KMS-11 (cell line): ENCODE data around the gene GPX2.
A peak's percentile ranks its signal among the peaks of the same experiment; 100 is the strongest.

Experiments used
- H2AFZ ChIP-seq: fragments of 200-600 bp; sonication (generic); 2 replicates; pipeline ENCODE4 v1.6.1; 2016; ENCODE audit warnings: antibody characterized with exemption, mixed run types, low read depth
- H3K27ac ChIP-seq: fragments of 200-600 bp; sonication (generic); 2 replicates; pipeline ENCODE4 v1.6.1; 2016; ENCODE audit warnings: mild to moderate bottlenecking, mixed run types
- H3K27me3 ChIP-seq: fragments of 200-600 bp; sonication (generic); 2 replicates; pipeline ENCODE4 v1.6.1; 2017; ENCODE audit warnings: mild to moderate bottlenecking, low read depth, mixed run types, moderate library complexity; ENCODE audit not compliant: insufficient read depth
- H3K36me3 ChIP-seq: fragments of 200-600 bp; sonication (generic); 2 replicates; pipeline ENCODE4 v1.6.1; 2017; ENCODE audit warnings: mild to moderate bottlenecking, mixed run types; ENCODE audit not compliant: insufficient read depth
- H3K4me1 ChIP-seq: fragments of 200-600 bp; sonication (generic); 2 replicates; pipeline ENCODE4 v1.6.1; 2016; ENCODE audit warnings: mild to moderate bottlenecking, low read depth, mixed run types; ENCODE audit not compliant: poor library complexity, severe bottlenecking
- H3K4me2 ChIP-seq: fragments of 200-600 bp; sonication (generic); 2 replicates; pipeline ENCODE4 v1.7.0; 2016; ENCODE audit warnings: mild to moderate bottlenecking, mixed run types
- H3K4me3 ChIP-seq: fragments of 200-600 bp; sonication (generic); IDR thresholded peaks from 2 replicates; pipeline ENCODE4 v1.6.1; 2017; ENCODE audit warnings: low read depth, low read length, mixed read lengths; ENCODE audit not compliant: insufficient read depth
- H3K79me2 ChIP-seq: fragments of 200-600 bp; sonication (generic); 2 replicates; pipeline ENCODE4 v1.6.1; 2016; ENCODE audit warnings: low read depth, mixed run types; ENCODE audit not compliant: insufficient read depth
- H3K9ac ChIP-seq: fragments of 200-600 bp; sonication (generic); 2 replicates; pipeline ENCODE4 v1.6.1; 2016; ENCODE audit warnings: mild to moderate bottlenecking, mixed run types
- H4K20me1 ChIP-seq: fragments of 200-600 bp; sonication (generic); 2 replicates; pipeline ENCODE4 v1.6.1; 2016; ENCODE audit warnings: mild to moderate bottlenecking, mixed run types; ENCODE audit not compliant: insufficient read depth
- CTCF ChIP-seq: fragments of 200-600 bp; sonication (generic); conservative IDR thresholded peaks from 2 replicates; pipeline ENCODE4 v1.6.1; 2017; ENCODE audit warnings: low read depth, mild to moderate bottlenecking, antibody characterized with exemption, low read length, moderate library complexity, mixed read lengths

GPX2 gene

GRCh38 chr14:64970776-64971477 lies 28.4 kb upstream of the GPX2 start:
- peak overlapping the region; percentile 79; the same call in 1 of the 2 replicates for H3K27ac ChIP-seq
- no peak overlapping the region for H3K4me3 ChIP-seq
- peak overlapping the region; percentile 81 for H3K4me2 ChIP-seq
- no peaks in the 10 kb centered on the region for H3K36me3 ChIP-seq
- no peaks in the 10 kb centered on the region for H4K20me1 ChIP-seq
- no peak overlapping the region for H2AFZ ChIP-seq
- H3K9ac ChIP-seq, result peak overlapping the region; percentile 64; the same call in 1 of the 2 replicates
- no peak for TF ChIP-seq CTCF
- peaks cover 31% of the 10 kb centered on the region; the same call in 1 of the 2 replicates for H3K79me2 ChIP-seq
- H3K4me1 ChIP-seq, result peaks cover 55% of the 10 kb centered on the region
- H3K27me3 ChIP-seq, result no peaks in the 10 kb centered on the region

DNA sequence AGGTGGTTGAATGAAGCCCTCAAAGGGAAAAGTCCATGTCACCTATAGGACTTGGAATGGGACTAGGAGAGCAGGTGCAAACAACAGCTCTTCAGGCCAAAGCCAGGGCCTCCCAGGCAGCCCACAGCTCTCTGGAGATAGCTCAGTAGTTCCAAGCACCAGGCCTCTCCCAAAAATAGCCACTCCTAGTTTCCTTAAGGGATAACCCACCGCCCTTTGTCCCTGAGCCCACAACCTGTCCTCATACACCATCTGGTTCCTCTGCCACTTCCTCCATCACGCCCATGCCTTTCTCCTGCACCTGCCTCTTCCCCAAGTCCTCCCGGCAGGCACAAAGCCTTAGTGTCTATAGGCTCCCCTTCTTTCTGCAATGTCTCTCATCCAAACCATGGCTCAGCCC lies 27.5 kb upstream of the GPX2 start:
- peaks cover 64% of the 10 kb centered on the region for H3K4me1 ChIP-seq
- H3K27ac ChIP-seq, result peak overlapping the region; percentile 79
- H2AFZ ChIP-seq, result no peak overlapping the region
- no peak overlapping the region for H3K4me3 ChIP-seq
- no peaks in the 10 kb centered on the region for H3K36me3 ChIP-seq
- no peak for TF ChIP-seq CTCF
- H3K79me2 ChIP-seq, result peaks cover 31% of the 10 kb centered on the region; the same call in 1 of the 2 replicates
- H4K20me1 ChIP-seq, result no peaks in the 10 kb centered on the region
- peak overlapping the region; percentile 31; the same call in 1 of the 2 replicates for H3K9ac ChIP-seq
- no peaks in the 10 kb centered on the region for H3K27me3 ChIP-seq
- H3K4me2 ChIP-seq, result peak overlapping the region; percentile 81

DNA sequence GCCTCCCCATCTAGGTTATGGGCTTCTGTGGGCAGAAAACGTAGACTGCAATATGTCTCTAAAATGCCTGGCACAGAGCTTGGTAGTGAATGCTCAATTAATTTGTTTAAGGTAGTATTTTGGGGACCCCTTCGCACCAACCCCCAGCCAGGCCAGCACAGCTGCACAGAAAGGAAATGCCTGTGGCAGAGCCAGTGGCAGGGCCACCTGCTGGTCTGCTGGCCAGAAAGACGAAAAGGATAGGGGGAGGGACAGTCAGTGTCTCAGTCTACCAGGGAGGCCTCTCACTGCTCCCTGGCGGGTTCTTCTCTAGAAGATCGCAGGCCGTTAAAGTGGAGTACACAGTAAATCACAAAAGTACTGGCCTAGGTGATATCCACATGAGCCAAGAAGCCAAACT lies 26.1 kb upstream of the GPX2 start:
- H3K27me3 ChIP-seq, result no peaks in the 10 kb centered on the region
- TF ChIP-seq CTCF, result 0 out of 2 replicates have a peak, but pooled peaks have one; percentile 16
- no peak overlapping the region for H2AFZ ChIP-seq
- no peak overlapping the region for H3K4me3 ChIP-seq
- peaks cover 72% of the 10 kb centered on the region for H3K4me1 ChIP-seq
- H3K9ac ChIP-seq, result peak overlapping the region; percentile 31; the same call in 1 of the 2 replicates
- H3K79me2 ChIP-seq, result peaks cover 35% of the 10 kb centered on the region; the same call in 1 of the 2 replicates
- H3K4me2 ChIP-seq, result peak overlapping the region; percentile 81
- no peaks in the 10 kb centered on the region for H4K20me1 ChIP-seq
- peak overlapping the region; percentile 79 for H3K27ac ChIP-seq
- H3K36me3 ChIP-seq, result no peaks in the 10 kb centered on the region

- Histone ChIP-seq H2AFZ (no peak overlapping the region), H3K4me1 (peaks cover 76% of the 10 kb centered on the region), H3K4me2 (peak overlapping the region; percentile 81), H3K27ac (peak overlapping the region; percentile 79), H3K9ac (peak overlapping the region; percentile 31; the same call in 1 of the 2 replicates), H3K4me3 (no peak overlapping the region), H4K20me1 (no peaks in the 10 kb centered on the region), H3K79me2 (peaks cover 36% of the 10 kb centered on the region; the same call in 1 of the 2 replicates), H3K36me3 (no peaks in the 10 kb centered on the region), H3K27me3 (no peaks in the 10 kb centered on the region)
- TF ChIP-seq CTCF, result no peak
Observed at GRCh38 chr14:64968167-64968566, 25.6 kb upstream of the GPX2 start.
